ENCODE results near the gene EGFLAM.

The EGFLAM gene

GRCh38 chr5:38237681-38238080, 20.7 kb upstream of the EGFLAM start:
- no peak overlapping the region for H2BK15ac ChIP-seq (ENCODE audit: low read length)
- H3K14ac ChIP-seq (ENCODE audit: low read length): no peak overlapping the region
- H4K91ac ChIP-seq (ENCODE audit: low read depth, low read length, poor library complexity): no peak overlapping the region
- H3K27me3 ChIP-seq (ENCODE audit: control insufficient read depth in 3 of 3, insufficient read depth in 3 of 3, low read depth in 1 of 3, low read length in 3 of 3): peaks cover 0 to 3% (median 0%) of the 10 kb centered on the region in 3 experiments
- H3K36me3 ChIP-seq (replicated peaks in 1 of 2; ENCODE audit: control insufficient read depth in 2 of 2, insufficient read depth in 2 of 2, low read length in 2 of 2): no peaks in the 10 kb centered on the region
- no peaks in the 10 kb centered on the region for H3K4me1 ChIP-seq (ENCODE audit: control insufficient read depth in 2 of 2, insufficient read depth in 1 of 2, low read depth in 1 of 2, low read length in 2 of 2)
- H3K18ac ChIP-seq (ENCODE audit: low read length): no peak overlapping the region
- no peak overlapping the region for H2BK120ac ChIP-seq (ENCODE audit: low read depth, low read length)
- no peak overlapping the region for H3K9ac ChIP-seq (ENCODE audit: low read depth, low read length, poor library complexity)
- no peak overlapping the region for H3K23ac ChIP-seq (ENCODE audit: low read depth, low read length, poor library complexity)
- H3K9me3 ChIP-seq (replicated peaks in 1 of 2; ENCODE audit: control insufficient read depth in 2 of 2, insufficient read depth in 1 of 2, low read depth in 1 of 2, low read length in 2 of 2): peaks cover 0 to 2% of the 10 kb centered on the region in 2 donors
- no peak overlapping the region for H3K4me2 ChIP-seq (ENCODE audit: insufficient read depth, low read length, poor library complexity, severe bottlenecking)
- no peak for DNase-seq (ENCODE audit: low spot score)
- H3K4me3 ChIP-seq (ENCODE audit: low read length in 2 of 2): no peak overlapping the region
- no peak overlapping the region for H2BK5ac ChIP-seq (ENCODE audit: low read length)
- no peaks in the 10 kb centered on the region for H3K79me1 ChIP-seq (ENCODE audit: low read depth, low read length)
- WGBS, 2 donors (ENCODE audit: extremely low coverage in 2 of 2, insufficient read length in 2 of 2, insufficient replicate concordance in 1 of 2): no CpG with 5 or more reads among the region's 2 CpGs
- no peak overlapping the region for H2BK12ac ChIP-seq (ENCODE audit: low read length)
- no peak overlapping the region for H3K27ac ChIP-seq (replicated peaks; ENCODE audit: low read length)
- H4K8ac ChIP-seq (ENCODE audit: low read depth, low read length): no peak overlapping the region
- H3K4ac ChIP-seq (ENCODE audit: low read length): no peak overlapping the region
- no peak overlapping the region for H2AFZ ChIP-seq (ENCODE audit: low read length)
- no peak overlapping the region for H2AK5ac ChIP-seq (ENCODE audit: low read depth, low read length)

GRCh38 chr5:38240212-38240611, 18.1 kb upstream of the EGFLAM start:
- H3K14ac ChIP-seq (ENCODE audit: low read length): no peak overlapping the region
- no peak overlapping the region for H3K9ac ChIP-seq (ENCODE audit: low read depth, low read length, poor library complexity)
- H4K8ac ChIP-seq (ENCODE audit: low read depth, low read length): no peak overlapping the region
- H2BK5ac ChIP-seq (ENCODE audit: low read length): no peak overlapping the region
- DNase-seq (ENCODE audit: low spot score): no peak
- H2BK15ac ChIP-seq (ENCODE audit: low read length): no peak overlapping the region
- H3K4me3 ChIP-seq (ENCODE audit: low read length in 2 of 2): no peak overlapping the region
- no peaks in the 10 kb centered on the region for H3K36me3 ChIP-seq (replicated peaks in 1 of 2; ENCODE audit: control insufficient read depth in 2 of 2, insufficient read depth in 2 of 2, low read length in 2 of 2)
- H3K79me1 ChIP-seq (ENCODE audit: low read depth, low read length): no peaks in the 10 kb centered on the region
- no peak overlapping the region for H3K23ac ChIP-seq (ENCODE audit: low read depth, low read length, poor library complexity)
- H3K4me1 ChIP-seq (ENCODE audit: control insufficient read depth in 2 of 2, insufficient read depth in 1 of 2, low read depth in 1 of 2, low read length in 2 of 2): no peaks in the 10 kb centered on the region
- H3K27me3 ChIP-seq (ENCODE audit: control insufficient read depth in 3 of 3, insufficient read depth in 3 of 3, low read depth in 1 of 3, low read length in 3 of 3): peaks cover 0 to 3% (median 0%) of the 10 kb centered on the region in 3 experiments
- no peak overlapping the region for H3K18ac ChIP-seq (ENCODE audit: low read length)
- no peak overlapping the region for H3K4ac ChIP-seq (ENCODE audit: low read length)
- H3K4me2 ChIP-seq (ENCODE audit: insufficient read depth, low read length, poor library complexity, severe bottlenecking): no peak overlapping the region
- H3K9me3 ChIP-seq (replicated peaks in 1 of 2; ENCODE audit: control insufficient read depth in 2 of 2, insufficient read depth in 1 of 2, low read depth in 1 of 2, low read length in 2 of 2): no peaks in the 10 kb centered on the region
- H2BK120ac ChIP-seq (ENCODE audit: low read depth, low read length): no peak overlapping the region
- WGBS, 2 donors (ENCODE audit: extremely low coverage in 2 of 2, insufficient read length in 2 of 2, insufficient replicate concordance in 1 of 2): no CpG with 5 or more reads among the region's 1 CpG
- H2AK5ac ChIP-seq (ENCODE audit: low read depth, low read length): no peak overlapping the region
- no peak overlapping the region for H4K91ac ChIP-seq (ENCODE audit: low read depth, low read length, poor library complexity)
- H2AFZ ChIP-seq (ENCODE audit: low read length): no peak overlapping the region
- no peak overlapping the region for H3K27ac ChIP-seq (replicated peaks; ENCODE audit: low read length)
- no peak overlapping the region for H2BK12ac ChIP-seq (ENCODE audit: low read length)

DNA sequence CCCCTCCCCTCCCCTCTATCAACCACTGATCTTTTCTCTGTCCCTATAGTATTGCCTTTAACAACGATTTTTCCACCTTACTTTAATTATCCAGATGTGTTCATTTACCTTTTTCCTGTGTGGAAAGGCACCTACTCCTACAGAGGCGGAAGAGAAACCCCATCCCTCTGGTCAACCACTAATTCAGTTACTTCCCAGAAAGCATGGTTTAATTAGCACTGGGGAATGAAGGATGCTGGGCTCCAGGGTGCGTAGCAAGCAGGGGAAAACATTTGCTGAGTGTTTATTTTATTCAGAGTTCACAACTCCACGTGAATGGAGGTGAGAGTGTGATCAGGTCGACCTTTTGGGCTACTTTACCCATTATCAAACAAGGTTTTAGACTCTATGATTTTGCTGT, 16.7 kb upstream of the EGFLAM start:
- DNase-seq (ENCODE audit: low spot score): no peak
- Histone ChIP-seq H3K79me1 (ENCODE audit: low read depth, low read length) (no peaks in the 10 kb centered on the region), H2BK5ac (ENCODE audit: low read length) (no peak overlapping the region), H4K8ac (ENCODE audit: low read depth, low read length) (no peak overlapping the region), H2AFZ (ENCODE audit: low read length) (no peak overlapping the region), H3K4me2 (ENCODE audit: insufficient read depth, low read length, poor library complexity, severe bottlenecking) (no peak overlapping the region), H3K27ac (replicated peaks; ENCODE audit: low read length) (no peak overlapping the region), H3K9ac (ENCODE audit: low read depth, low read length, poor library complexity) (no peak overlapping the region), H3K4me3 (ENCODE audit: low read length in 2 of 2) (no peak overlapping the region), H2BK120ac (ENCODE audit: low read depth, low read length) (no peak overlapping the region), H3K23ac (ENCODE audit: low read depth, low read length, poor library complexity) (no peak overlapping the region), H3K4ac (ENCODE audit: low read length) (no peak overlapping the region), H2BK15ac (ENCODE audit: low read length) (no peak overlapping the region), H2AK5ac (ENCODE audit: low read depth, low read length) (no peak overlapping the region), H3K9me3 (replicated peaks in 1 of 2; ENCODE audit: control insufficient read depth in 2 of 2, insufficient read depth in 1 of 2, low read depth in 1 of 2, low read length in 2 of 2) (no peaks in the 10 kb centered on the region), H4K91ac (ENCODE audit: low read depth, low read length, poor library complexity) (no peak overlapping the region), H3K4me1 (ENCODE audit: control insufficient read depth in 2 of 2, insufficient read depth in 1 of 2, low read depth in 1 of 2, low read length in 2 of 2) (no peaks in the 10 kb centered on the region), H2BK12ac (ENCODE audit: low read length) (no peak overlapping the region), H3K18ac (ENCODE audit: low read length) (no peak overlapping the region), H3K36me3 (replicated peaks in 1 of 2; ENCODE audit: control insufficient read depth in 2 of 2, insufficient read depth in 2 of 2, low read length in 2 of 2) (no peaks in the 10 kb centered on the region), H3K14ac (ENCODE audit: low read length) (no peak overlapping the region), H3K27me3 (ENCODE audit: control insufficient read depth in 3 of 3, insufficient read depth in 3 of 3, low read depth in 1 of 3, low read length in 3 of 3) (peaks cover 0 to 3% (median 0%) of the 10 kb centered on the region in 3 experiments)
- no CpG with 5 or more reads among the region's 5 CpGs for WGBS, 2 donors (ENCODE audit: extremely low coverage in 2 of 2, insufficient read length in 2 of 2, insufficient replicate concordance in 1 of 2)

DNA sequence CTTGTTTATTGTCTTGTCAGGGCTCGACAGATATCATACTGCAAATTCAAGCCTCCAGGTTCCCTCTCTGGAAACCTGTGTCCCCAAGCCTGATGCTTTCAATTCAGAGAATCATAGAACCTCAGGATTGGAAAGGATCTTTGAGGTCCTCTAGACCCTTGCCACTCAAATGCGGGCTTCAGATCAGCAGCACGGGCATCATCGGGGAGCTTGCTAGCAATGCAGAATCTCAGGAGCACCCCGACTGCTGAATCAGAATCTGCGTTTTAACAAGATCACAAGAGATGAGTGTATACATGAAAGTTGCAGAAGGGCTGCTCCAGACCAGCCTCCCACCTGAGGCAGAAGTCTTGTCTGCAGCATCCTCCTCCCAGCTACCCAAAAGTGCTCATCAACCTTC, 13.1 kb upstream of the EGFLAM start:
- Histone ChIP-seq H3K4ac (ENCODE audit: low read length) (no peak overlapping the region), H3K4me1 (ENCODE audit: control insufficient read depth in 2 of 2, insufficient read depth in 1 of 2, low read depth in 1 of 2, low read length in 2 of 2) (no peaks in the 10 kb centered on the region), H3K27ac (replicated peaks; ENCODE audit: low read length) (no peak overlapping the region), H4K91ac (ENCODE audit: low read depth, low read length, poor library complexity) (no peak overlapping the region), H3K79me1 (ENCODE audit: low read depth, low read length) (no peaks in the 10 kb centered on the region), H3K4me3 (ENCODE audit: low read length in 2 of 2) (no peak overlapping the region), H3K18ac (ENCODE audit: low read length) (no peak overlapping the region), H2BK12ac (ENCODE audit: low read length) (no peak overlapping the region), H4K8ac (ENCODE audit: low read depth, low read length) (no peak overlapping the region), H2BK15ac (ENCODE audit: low read length) (no peak overlapping the region), H3K4me2 (ENCODE audit: insufficient read depth, low read length, poor library complexity, severe bottlenecking) (no peak overlapping the region), H2BK120ac (ENCODE audit: low read depth, low read length) (no peak overlapping the region), H3K36me3 (replicated peaks in 1 of 2; ENCODE audit: control insufficient read depth in 2 of 2, insufficient read depth in 2 of 2, low read length in 2 of 2) (no peaks in the 10 kb centered on the region), H3K9me3 (replicated peaks in 1 of 2; ENCODE audit: control insufficient read depth in 2 of 2, insufficient read depth in 1 of 2, low read depth in 1 of 2, low read length in 2 of 2) (no peaks in the 10 kb centered on the region), H2AFZ (ENCODE audit: low read length) (no peak overlapping the region), H3K14ac (ENCODE audit: low read length) (no peak overlapping the region), H3K23ac (ENCODE audit: low read depth, low read length, poor library complexity) (no peak overlapping the region), H3K27me3 (ENCODE audit: control insufficient read depth in 3 of 3, insufficient read depth in 3 of 3, low read depth in 1 of 3, low read length in 3 of 3) (peaks cover 0 to 3% (median 0%) of the 10 kb centered on the region in 3 experiments), H2BK5ac (ENCODE audit: low read length) (no peak overlapping the region), H2AK5ac (ENCODE audit: low read depth, low read length) (no peak overlapping the region), H3K9ac (ENCODE audit: low read depth, low read length, poor library complexity) (no peak overlapping the region)
- DNase-seq (ENCODE audit: low spot score): no peak
- WGBS, 2 donors (ENCODE audit: extremely low coverage in 2 of 2, insufficient read length in 2 of 2, insufficient replicate concordance in 1 of 2): no CpG with 5 or more reads among the region's 6 CpGs

Measured in neuronal stem cell (in vitro differentiated cells).